H9 (cell line): ENCODE results near the gene DECR2. TPM values are rescaled to one million over a fixed set of nuclear protein-coding genes. Genes with fewer than 3 reads are reported as not detected.

Source experiments
- DNase-seq: peaks from one replicate; pipeline ENCODE4 v3.0.0-alpha.2; 2017
- H2AFZ ChIP-seq: one replicate; pipeline ENCODE4 v1.6.1; 2013; ENCODE audit warnings: mild to moderate bottlenecking, low read length, control low read depth, moderate library complexity
- H2AK5ac ChIP-seq: 2 replicates; pipeline ENCODE4 v1.6.1; 2013; ENCODE audit warnings: low read length, control low read depth, mixed read lengths; ENCODE audit not compliant: insufficient read length
- H2BK120ac ChIP-seq: one replicate; pipeline ENCODE4 v1.6.1; 2013; ENCODE audit warnings: low read depth, mild to moderate bottlenecking, low read length, control low read depth, inconsistent platforms; ENCODE audit not compliant: poor library complexity, severe bottlenecking
- H2BK12ac ChIP-seq: 2 replicates; pipeline ENCODE4 v1.6.1; 2013; ENCODE audit warnings: low read length, control low read depth, mixed read lengths, low read depth; ENCODE audit not compliant: insufficient read length
- H2BK15ac ChIP-seq: 2 replicates; pipeline ENCODE4 v1.6.1; 2013; ENCODE audit warnings: low read depth, low read length, control low read depth
- H2BK20ac ChIP-seq: one replicate; pipeline ENCODE4 v1.6.1; 2013; ENCODE audit warnings: low read depth, mild to moderate bottlenecking, low read length, control low read depth, inconsistent platforms; ENCODE audit not compliant: poor library complexity, severe bottlenecking
- H2BK5ac ChIP-seq: 2 replicates; pipeline ENCODE4 v1.6.1; 2013; ENCODE audit warnings: low read length, control low read depth, mixed read lengths; ENCODE audit not compliant: insufficient read length
- H3K14ac ChIP-seq: 2 replicates; pipeline ENCODE4 v1.6.1; 2013; ENCODE audit warnings: low read length, control low read depth; ENCODE audit not compliant: insufficient read depth
- H3K18ac ChIP-seq: 2 replicates; pipeline ENCODE4 v1.6.1; 2013; ENCODE audit warnings: low read depth, mild to moderate bottlenecking, mixed read lengths, low read length, control low read depth; ENCODE audit not compliant: insufficient read length
- H3K23ac ChIP-seq: 2 replicates; pipeline ENCODE4 v1.6.1; 2013; ENCODE audit warnings: low read length, control low read depth, mixed read lengths, low read depth; ENCODE audit not compliant: insufficient read length
- H3K23me2 ChIP-seq: 2 replicates; pipeline ENCODE4 v1.6.1; 2013; ENCODE audit warnings: low read depth, mild to moderate bottlenecking, mixed read lengths, low read length, control low read depth; ENCODE audit not compliant: insufficient read length, poor library complexity, severe bottlenecking
- H3K27ac ChIP-seq: 2 replicates; pipeline ENCODE4 v1.5.1; 2013; ENCODE audit warnings: low read length, control low read depth, mixed read lengths, low read depth; ENCODE audit not compliant: insufficient read length
- H3K27me3 ChIP-seq: 2 replicates; pipeline ENCODE4 v1.6.1; 2013; ENCODE audit warnings: low read length, control low read depth, inconsistent platforms; ENCODE audit not compliant: insufficient read depth
- H3K4ac ChIP-seq: 2 replicates; pipeline ENCODE4 v1.6.1; 2013; ENCODE audit warnings: low read depth, mild to moderate bottlenecking, control low read depth, inconsistent platforms, low read length, moderate library complexity
- H3K4me1 ChIP-seq: 2 replicates; pipeline ENCODE4 v1.6.1; 2013; ENCODE audit warnings: low read length, control low read depth, inconsistent platforms; ENCODE audit not compliant: insufficient read depth
- H3K4me2 ChIP-seq: 2 replicates; pipeline ENCODE4 v1.6.1; 2013; ENCODE audit warnings: low read length, control low read depth, mixed read lengths; ENCODE audit not compliant: insufficient read length, insufficient read depth
- H3K56ac ChIP-seq: 2 replicates; pipeline ENCODE4 v1.6.1; 2013; ENCODE audit warnings: low read depth, mild to moderate bottlenecking, mixed read lengths, low read length, control low read depth; ENCODE audit not compliant: insufficient read length
- H3K79me1 ChIP-seq: 2 replicates; pipeline ENCODE4 v1.6.1; 2013; ENCODE audit warnings: low read depth, mild to moderate bottlenecking, moderate library complexity, low read length, control low read depth, inconsistent platforms; ENCODE audit not compliant: insufficient read depth, poor library complexity, severe bottlenecking
- H3K79me2 ChIP-seq: 2 replicates; pipeline ENCODE4 v1.6.1; 2013; ENCODE audit warnings: low read length, control low read depth, inconsistent platforms; ENCODE audit not compliant: insufficient read depth
- H3K9ac ChIP-seq: 2 replicates; pipeline ENCODE4 v1.6.1; 2013; ENCODE audit warnings: low read length, control low read depth, mixed read lengths; ENCODE audit not compliant: insufficient read length; ENCODE audit errors: extremely low read depth
- H3K9me3 ChIP-seq: one replicate; pipeline ENCODE4 v1.6.1; 2013; ENCODE audit warnings: low read depth, low read length, inconsistent platforms; ENCODE audit not compliant: control insufficient read depth
- H3T11ph ChIP-seq: one replicate; pipeline ENCODE4 v1.6.1; 2013; ENCODE audit warnings: mild to moderate bottlenecking, low read length, control low read depth, inconsistent platforms
- H4K20me1 ChIP-seq: one replicate; pipeline ENCODE4 v1.6.1; 2013; ENCODE audit not compliant: control insufficient read depth, insufficient read length, insufficient read depth
- H4K5ac ChIP-seq: 2 replicates; pipeline ENCODE4 v1.6.1; 2013; ENCODE audit warnings: low read depth, mild to moderate bottlenecking, mixed read lengths, low read length, control low read depth; ENCODE audit not compliant: insufficient read length
- H4K8ac ChIP-seq: replicated peaks from 2 replicates; pipeline ENCODE4 v1.6.1; 2013; ENCODE audit warnings: low read length, control low read depth, mixed read lengths, low read depth; ENCODE audit not compliant: insufficient read length
- H4K91ac ChIP-seq: 2 replicates; pipeline ENCODE4 v1.6.1; 2013; ENCODE audit warnings: low read depth, mild to moderate bottlenecking, moderate library complexity, mixed read lengths, low read length, control low read depth; ENCODE audit not compliant: insufficient read length
- H3K27ac Mint-ChIP-seq, 3 experiments: 2 replicates in 2 of 3; 3 replicates in 1 of 3; pipeline ENCODE4 v1.8.0; 2020 to 2021; ENCODE audit warnings: mixed read lengths in 3 of 3, mild to moderate bottlenecking in 1 of 3, moderate library complexity in 1 of 3
- H3K27me3 Mint-ChIP-seq: 2 replicates; pipeline ENCODE4 v1.8.0; 2021; ENCODE audit warnings: low read depth, mild to moderate bottlenecking, moderate library complexity, mixed read lengths
- H3K36me3 Mint-ChIP-seq, 3 experiments: 2 replicates in 2 of 3; 3 replicates in 1 of 3; pipeline ENCODE4 v1.8.0; 2020 to 2021; ENCODE audit warnings: low read depth in 3 of 3, mixed read lengths in 3 of 3; ENCODE audit not compliant: insufficient read depth in 1 of 3
- H3K4me1 Mint-ChIP-seq, 2 experiments: 2 replicates each; pipeline ENCODE4 v1.8.0; 2020; ENCODE audit warnings: mixed read lengths in 2 of 2
- H3K4me3 Mint-ChIP-seq, 2 experiments: 2 replicates in 1 of 2; 3 replicates in 1 of 2; pipeline ENCODE4 v1.8.0; 2020 to 2021; ENCODE audit warnings: mild to moderate bottlenecking in 2 of 2, mixed read lengths in 2 of 2, moderate library complexity in 1 of 2
- H3K9me3 Mint-ChIP-seq, 2 experiments: 2 replicates in 1 of 2; 3 replicates in 1 of 2; pipeline ENCODE4 v1.8.0; 2020; ENCODE audit warnings: mild to moderate bottlenecking in 2 of 2, mixed read lengths in 2 of 2, moderate library complexity in 1 of 2
- CTCF ChIP-seq: fragments of 200-600 bp; sonication (generic); conservative IDR thresholded peaks from 3 replicates; pipeline ENCODE4 v1.8.0; 2021; ENCODE audit warnings: antibody characterized with exemption, mild to moderate bottlenecking
- whole genome bisulfite sequencing: extraction: QIAGEN DNeasy Blood & Tissue Kit; methylation state at CpG from one replicate; pipeline ENCODE4 v1.1.7; 2013; ENCODE audit warnings: missing lambda C conversion rate, low lambda C conversion rate, mixed read lengths; ENCODE audit not compliant: insufficient read length; ENCODE audit errors: extremely low coverage; 5-methylcytosine and 5-hydroxymethylcytosine counted together
- long read RNA-seq: library from polyadenylated mRNA; unstranded; transcript quantifications from one replicate; pipeline ENCODE4 v2.0.0, GENCODE V29; 2020
- total RNA-seq: library from RNA; stranded (reverse); gene quantifications from 2 replicates; pipeline ENCODE4 v1.2.1, GENCODE V29; 2021

The DECR2 gene, protein sequence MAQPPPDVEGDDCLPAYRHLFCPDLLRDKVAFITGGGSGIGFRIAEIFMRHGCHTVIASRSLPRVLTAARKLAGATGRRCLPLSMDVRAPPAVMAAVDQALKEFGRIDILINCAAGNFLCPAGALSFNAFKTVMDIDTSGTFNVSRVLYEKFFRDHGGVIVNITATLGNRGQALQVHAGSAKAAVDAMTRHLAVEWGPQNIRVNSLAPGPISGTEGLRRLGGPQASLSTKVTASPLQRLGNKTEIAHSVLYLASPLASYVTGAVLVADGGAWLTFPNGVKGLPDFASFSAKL
- 38.8 and 39.3 TPM in 2 replicates for total RNA-seq
- long read RNA-seq, transcript DECR2-201 (9 exons, 1,615 nt): major isoform, 91 of 149 reads
- long read RNA-seq, partial matches to known transcripts: 11 of 149 reads
- long read RNA-seq, other reads (novel, unspliced or antisense): 46 of 149 reads

DNA sequence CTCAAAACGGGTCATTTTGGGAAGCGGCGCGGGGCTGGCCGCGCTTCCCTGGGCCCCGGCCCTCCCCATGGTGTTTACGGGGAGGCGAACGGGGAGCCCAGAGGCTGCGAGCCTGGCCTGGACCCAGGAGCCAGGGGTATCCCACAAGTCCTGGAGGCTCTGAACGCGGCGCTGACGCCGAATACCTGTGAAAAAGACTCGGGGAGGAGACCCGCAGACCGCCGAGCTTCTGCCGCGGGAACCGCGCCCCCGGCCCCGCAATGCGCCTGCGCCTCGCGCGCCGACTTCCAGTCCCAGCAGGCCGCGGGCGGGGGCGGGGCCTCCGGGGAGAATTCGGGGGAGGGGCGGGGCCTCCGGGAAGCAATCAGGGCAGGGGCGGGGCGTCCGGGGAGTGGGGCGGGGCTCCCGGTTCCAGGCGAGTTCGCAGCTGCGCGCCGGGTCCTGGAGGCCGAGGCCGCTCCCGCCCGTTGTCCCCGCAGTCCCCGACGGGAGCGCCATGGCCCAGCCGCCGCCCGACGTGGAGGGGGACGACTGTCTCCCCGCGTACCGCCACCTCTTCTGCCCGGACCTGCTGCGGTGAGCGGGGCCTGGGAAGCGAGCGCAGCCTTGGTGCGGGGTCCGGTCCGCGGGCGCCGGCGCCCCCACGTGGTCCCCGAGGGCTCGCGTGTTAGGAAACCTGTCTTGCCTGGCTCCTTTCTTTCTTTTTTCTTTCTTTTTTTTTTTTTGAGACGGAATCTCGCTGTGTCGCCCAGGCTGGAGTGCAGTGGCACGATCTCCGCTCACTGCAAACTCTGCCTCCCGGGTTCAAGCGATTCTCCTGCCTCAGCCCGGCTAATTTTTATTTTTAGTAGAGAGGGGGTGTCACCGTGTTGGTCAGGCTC lies at the start of gene DECR2:
Gene DECR2, plus strand, starts transcription at position 418 of the 881 bp plus-strand sequence. Its CDS starts 79 bp downstream, at position 497.
- TF ChIP-seq CTCF: peak; percentile 54
- no peak within 1 kb of the TSS; the same call in 1 of the 2 replicates for H3K4ac ChIP-seq
- no peaks in the 10 kb centered on the region for H3K27me3 Mint-ChIP-seq
- H4K91ac ChIP-seq: no peak within 1 kb of the TSS
- DNase-seq: peak; percentile 93
- peak within 1 kb of the TSS; percentile 36 for H3K4me2 ChIP-seq
- peaks cover 2% of the 10 kb centered on the region for H4K20me1 ChIP-seq
- H3K4me3 Mint-ChIP-seq: peak within 1 kb of the TSS; percentile 73 to 81
- peak within 1 kb of the TSS; percentile 93 for H3K18ac ChIP-seq
- H3K9me3 ChIP-seq: no peaks in the 10 kb centered on the region
- peaks cover 0 to under 1% of the 10 kb centered on the region in 2 experiments; a peak in 2 of 5 replicates for H3K9me3 Mint-ChIP-seq
- H3K56ac ChIP-seq: no peak within 1 kb of the TSS
- WGBS: no CpG with 5 or more reads among the region's 91 CpGs
- H4K5ac ChIP-seq: no peak within 1 kb of the TSS
- H2BK12ac ChIP-seq: no peak within 1 kb of the TSS
- H3K36me3 Mint-ChIP-seq: peaks cover 15 to 23% (median 22%) of the 10 kb centered on the region in 3 experiments
- H2BK15ac ChIP-seq: no peak within 1 kb of the TSS
- H3K79me1 ChIP-seq: no peaks in the 10 kb centered on the region
- no peak within 1 kb of the TSS for H2AFZ ChIP-seq
- no peak within 1 kb of the TSS for H2AK5ac ChIP-seq
- H3K23ac ChIP-seq: no peak within 1 kb of the TSS
- no peak within 1 kb of the TSS for H3K27ac ChIP-seq
- no peak within 1 kb of the TSS for H2BK5ac ChIP-seq
- peak within 1 kb of the TSS in 1 of 3 experiments; percentile 49; a peak in 4 of 7 replicates for H3K27ac Mint-ChIP-seq
- H3K23me2 ChIP-seq: no peaks in the 10 kb centered on the region
- H3K27me3 ChIP-seq: no peaks in the 10 kb centered on the region
- H3K9ac ChIP-seq: peak within 1 kb of the TSS; percentile 78
- no peak within 1 kb of the TSS for H2BK20ac ChIP-seq
- peaks cover 14 to 15% of the 10 kb centered on the region in 2 experiments for H3K4me1 Mint-ChIP-seq
- peak within 1 kb of the TSS; percentile 95 for H3K14ac ChIP-seq
- H3T11ph ChIP-seq: no peak within 1 kb of the TSS
- no peak within 1 kb of the TSS for H2BK120ac ChIP-seq
- H4K8ac ChIP-seq: no peak within 1 kb of the TSS
- no peaks in the 10 kb centered on the region for H3K79me2 ChIP-seq
- H3K4me1 ChIP-seq: peaks cover 2% of the 10 kb centered on the region; the same call in 1 of the 2 replicates
